Kidney (tissue), 14 donors: ENCODE results near the gene ACTN4. TPM values are rescaled to one million over a fixed set of nuclear protein-coding genes. Genes with fewer than 3 reads are reported as not detected.

ENCODE experiments used
- DNase-seq, 5 donors: peaks; one replicate each; pipeline ENCODE4 v3.0.0-alpha.2; 2013 to 2020
- FAIRE-seq: peaks from 2 replicates; lab custom pipeline; 2012; peaks lifted over from hg19 to GRCh38; lab: Jason Lieb, UNC
- H3K27ac ChIP-seq, 2 donors: one replicate each; pipeline ENCODE4 v1.7.0; 2013; ENCODE audit warnings: low read depth in 2 of 2, low read length in 2 of 2, inconsistent platforms in 1 of 2
- H3K27me3 ChIP-seq: one replicate; pipeline ENCODE4 v1.7.1; 2013; ENCODE audit warnings: low read length, inconsistent platforms; ENCODE audit not compliant: control insufficient read depth, insufficient read depth
- H3K36me3 ChIP-seq, 3 donors: one replicate each; pipeline versions ENCODE4 v1.7.0 to v1.7.1; 2013; ENCODE audit warnings: low read length in 3 of 3, control low read depth in 1 of 3, inconsistent platforms in 1 of 3; ENCODE audit not compliant: insufficient read depth in 3 of 3, control insufficient read depth in 2 of 3
- H3K4me1 ChIP-seq, 3 donors: one replicate each; pipeline versions ENCODE4 v1.7.0 to v1.7.1; 2013; ENCODE audit warnings: low read length in 3 of 3, inconsistent platforms in 1 of 3, low read depth in 1 of 3; ENCODE audit not compliant: control insufficient read depth in 2 of 3, insufficient read depth in 2 of 3
- H3K4me3 ChIP-seq, 3 donors: one replicate each; pipeline versions ENCODE4 v1.7.0 to v1.8.1; 2013; ENCODE audit warnings: low read length in 3 of 3, control low read depth in 1 of 3, inconsistent platforms in 1 of 3
- H3K9ac ChIP-seq, 3 donors: one replicate each; pipeline versions ENCODE4 v1.7.0 to v1.7.1; 2013; ENCODE audit warnings: low read length in 3 of 3, control low read depth in 1 of 3, inconsistent platforms in 1 of 3
- H3K9me3 ChIP-seq, 3 donors: one replicate each; pipeline versions ENCODE4 v1.7.0 to v1.7.1; 2013; ENCODE audit warnings: low read length in 3 of 3, control low read depth in 1 of 3, inconsistent platforms in 1 of 3; ENCODE audit not compliant: control insufficient read depth in 2 of 3, insufficient read depth in 1 of 3
- intact Hi-C: fragments of 100-400 bp; cut with DNase I; formaldehyde crosslinking; loops from one replicate; pipeline ENCODE4 v1.11.1; 2022
- polyA plus RNA-seq: library from polyadenylated mRNA; stranded (reverse); fragments of 350-450 nt; fragmentation: Illumina TruSeq; extraction: RNeasy Lipid Tissue Mini Kit (QIAGEN cat#74804); gene quantifications from one replicate; pipeline ENCODE4 v1.2.3, GENCODE V29; 2014; ENCODE audit warnings: low read depth, low replicate concordance; ENCODE audit not compliant: insufficient read depth
- total RNA-seq: library from RNA; stranded (reverse); fragmentation: NEBNext Ultra II Directional; extraction: Animal tissue kit (Norgen Biotek cat#: 25700); gene quantifications from one replicate; pipeline ENCODE4 v1.2.1, GENCODE V29; 2021
- TF ChIP-seq, protein P1 (sequence below): IDR thresholded peaks from 3 replicates; pipeline ENCODE4 v1.5.1; 2012; ENCODE audit warnings: mild to moderate bottlenecking, moderate library complexity, borderline replicate concordance; ENCODE audit not compliant: insufficient read depth; ENCODE audit errors: extremely low read depth
- donor health status: control.
- donor health status: control.
- donor health status: control.
- donor health status: control.
- donor health status: control.
- donor health status: DM: yes; HTN: yes; CAD: no.
- donor health status: Normal renal cell carcinoma (clear cell type).

ACTN4 gene
- total and polyA plus RNA-seq, 2 donors from 2014 or later = 231 to 606 TPM

DNA sequence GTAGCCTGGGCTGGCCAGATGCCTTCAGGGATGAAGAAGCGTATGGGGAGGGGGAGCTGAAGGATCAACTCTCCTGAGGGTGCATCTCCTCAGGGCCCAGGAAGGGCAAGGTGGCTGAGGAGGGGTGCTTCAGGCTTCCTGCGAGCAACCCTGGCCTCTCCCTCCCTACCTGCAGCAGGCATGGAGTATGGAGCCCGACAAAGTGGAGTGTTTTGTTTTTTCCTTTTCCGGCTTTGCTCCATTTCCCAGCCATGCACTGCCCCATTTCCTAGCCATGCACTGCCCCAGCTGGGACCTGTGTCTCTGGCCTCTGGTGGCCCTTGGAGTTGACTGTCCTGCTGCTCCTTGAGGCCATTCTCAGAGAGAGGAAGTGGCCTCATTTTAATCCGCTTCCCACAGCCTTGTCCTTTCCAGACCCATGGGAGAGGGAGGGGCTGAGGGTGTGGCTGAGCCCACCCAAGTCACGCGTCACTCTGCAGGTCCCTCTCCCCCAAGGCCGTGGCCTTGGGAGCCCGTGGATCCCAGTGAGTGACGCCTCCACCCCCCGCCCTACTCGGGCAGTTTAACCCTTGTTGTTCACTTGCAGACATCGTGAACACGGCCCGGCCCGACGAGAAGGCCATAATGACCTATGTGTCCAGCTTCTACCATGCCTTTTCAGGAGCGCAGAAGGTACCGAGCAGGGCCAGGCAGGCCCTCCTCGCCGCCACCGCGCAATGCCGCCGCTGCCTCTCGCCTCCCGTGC is 62.4 kb downstream of the ACTN4 start:
- no peak overlapping the region for H3K9ac ChIP-seq
- H3K27me3 ChIP-seq = no peaks in the 10 kb centered on the region
- no peak overlapping the region for H3K4me3 ChIP-seq
- DNase-seq = no peak
- H3K9me3 ChIP-seq = no peaks in the 10 kb centered on the region
- peaks cover 3 to 84% (median 56%) of the 10 kb centered on the region in 3 donors for H3K36me3 ChIP-seq
- no peak for FAIRE-seq
- H3K27ac ChIP-seq = peak overlapping the region; percentile 50 to 67
- intact Hi-C loops = no loop called here
- TF ChIP-seq, protein P1, sequence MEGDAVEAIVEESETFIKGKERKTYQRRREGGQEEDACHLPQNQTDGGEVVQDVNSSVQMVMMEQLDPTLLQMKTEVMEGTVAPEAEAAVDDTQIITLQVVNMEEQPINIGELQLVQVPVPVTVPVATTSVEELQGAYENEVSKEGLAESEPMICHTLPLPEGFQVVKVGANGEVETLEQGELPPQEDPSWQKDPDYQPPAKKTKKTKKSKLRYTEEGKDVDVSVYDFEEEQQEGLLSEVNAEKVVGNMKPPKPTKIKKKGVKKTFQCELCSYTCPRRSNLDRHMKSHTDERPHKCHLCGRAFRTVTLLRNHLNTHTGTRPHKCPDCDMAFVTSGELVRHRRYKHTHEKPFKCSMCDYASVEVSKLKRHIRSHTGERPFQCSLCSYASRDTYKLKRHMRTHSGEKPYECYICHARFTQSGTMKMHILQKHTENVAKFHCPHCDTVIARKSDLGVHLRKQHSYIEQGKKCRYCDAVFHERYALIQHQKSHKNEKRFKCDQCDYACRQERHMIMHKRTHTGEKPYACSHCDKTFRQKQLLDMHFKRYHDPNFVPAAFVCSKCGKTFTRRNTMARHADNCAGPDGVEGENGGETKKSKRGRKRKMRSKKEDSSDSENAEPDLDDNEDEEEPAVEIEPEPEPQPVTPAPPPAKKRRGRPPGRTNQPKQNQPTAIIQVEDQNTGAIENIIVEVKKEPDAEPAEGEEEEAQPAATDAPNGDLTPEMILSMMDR = no peak
- peaks cover 0 to 81% (median 33%) of the 10 kb centered on the region in 3 donors for H3K4me1 ChIP-seq

DNA sequence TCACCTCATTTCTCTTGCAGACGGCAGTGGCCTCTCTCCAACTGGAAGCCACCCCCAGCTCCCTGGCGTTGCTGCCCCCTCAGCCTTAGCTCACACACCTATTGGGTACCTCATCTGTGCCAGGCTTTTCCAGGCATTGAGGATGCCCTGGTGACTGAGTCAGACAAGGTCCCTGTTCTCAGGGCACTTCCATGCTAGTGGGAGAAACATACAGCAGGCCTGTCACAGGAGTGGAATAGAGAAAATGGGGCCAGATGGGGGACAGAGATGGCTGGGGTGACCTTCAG is 62.9 kb downstream of the ACTN4 start:
- Histone ChIP-seq H3K9me3 (no peaks in the 10 kb centered on the region), H3K36me3 (peaks cover under 1 to 80% (median 52%) of the 10 kb centered on the region in 3 donors), H3K4me3 (no peak overlapping the region), H3K27me3 (no peaks in the 10 kb centered on the region), H3K4me1 (peaks cover 0 to 79% (median 33%) of the 10 kb centered on the region in 3 donors), H3K27ac (peak overlapping the region; percentile 48 to 67), H3K9ac (no peak overlapping the region)
- DNase-seq (no peak), FAIRE-seq (no peak)
- TF ChIP-seq, protein P1 = no peak
- intact Hi-C loops = no loop called here

DNA sequence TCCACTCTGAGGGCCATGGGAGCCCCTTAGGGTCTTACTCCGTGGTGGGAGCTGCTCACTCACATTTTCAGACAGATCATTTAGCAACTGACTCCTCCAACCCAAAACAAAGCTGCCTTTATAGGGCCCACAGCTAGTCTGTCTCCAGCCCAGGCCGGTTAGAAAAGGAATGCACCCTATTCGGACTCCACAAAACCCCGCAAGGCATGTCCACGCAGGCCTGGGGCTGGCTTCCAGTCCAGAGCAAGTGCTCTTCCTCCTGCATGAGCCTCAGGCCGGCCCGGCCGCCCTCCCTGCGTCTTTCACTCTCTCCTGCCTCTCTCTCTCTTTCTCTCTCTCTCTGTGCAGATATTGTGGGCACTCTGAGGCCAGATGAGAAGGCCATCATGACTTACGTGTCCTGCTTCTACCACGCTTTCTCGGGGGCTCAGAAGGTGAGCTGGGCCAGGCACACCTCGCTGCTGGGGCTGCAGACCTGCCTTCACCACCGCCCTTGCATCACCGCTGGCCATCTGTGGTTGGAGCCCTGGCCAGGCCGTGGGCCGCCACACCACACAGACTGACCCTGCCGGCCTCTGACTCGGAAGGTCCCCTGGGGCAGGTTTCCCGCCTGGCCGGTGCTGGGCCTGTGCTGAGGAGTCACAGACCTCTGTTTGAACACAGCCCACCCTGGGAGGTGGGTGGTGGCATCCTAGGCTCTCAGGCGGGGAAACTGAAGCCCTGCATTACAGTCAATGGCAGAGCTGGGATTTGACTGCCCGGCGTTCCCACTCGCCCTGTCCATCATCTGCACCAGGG is 63.7 kb downstream of the ACTN4 start:
- Histone ChIP-seq H3K9me3 (no peaks in the 10 kb centered on the region), H3K36me3 (peaks cover 0 to 77% (median 46%) of the 10 kb centered on the region in 3 donors), H3K27ac (peak overlapping the region; percentile 67 to 89), H3K9ac (peak overlapping the region in 1 of 3 donors; percentile 29), H3K27me3 (no peaks in the 10 kb centered on the region), H3K4me3 (no peak overlapping the region), H3K4me1 (peaks cover 0 to 72% (median 33%) of the 10 kb centered on the region in 3 donors)
- DNase-seq = no peak
- intact Hi-C loops = no loop called here
- no peak for FAIRE-seq
- TF ChIP-seq, protein P1 = no peak
